GM23338 (cell line): ENCODE results near the gene AAR2. TPM values are rescaled to one million over a fixed set of nuclear protein-coding genes. Genes with fewer than 3 reads are reported as not detected.

Source experiments
- ATAC-seq: fragments of 200-7000 bp; cut with Tn5 transposase; 3 replicates; pipeline ENCODE4 v1.9.1; 2020
- DNase-seq: peaks from one replicate; pipeline ENCODE4 v3.0.0-alpha.2; 2015; ENCODE audit warnings: low spot score
- H2AFZ ChIP-seq: fragments of 200-600 bp; sonication (generic); 2 replicates; pipeline ENCODE4 v1.8.0; 2016; ENCODE audit warnings: antibody characterized with exemption, mild to moderate bottlenecking, moderate library complexity
- H3F3A ChIP-seq: fragments of 200-600 bp; sonication (generic); replicated peaks from 2 replicates; pipeline ENCODE4 v1.8.0; 2017; ENCODE audit warnings: antibody characterized with exemption, mixed run types, low read depth
- H3K27ac ChIP-seq: fragments of 200-600 bp; sonication (generic); 2 replicates; pipeline ENCODE4 v1.6.1; 2016; ENCODE audit warnings: low read depth
- H3K27me3 ChIP-seq: fragments of 200-600 bp; sonication (generic); 2 replicates; pipeline ENCODE4 v1.8.0; 2016; ENCODE audit warnings: mild to moderate bottlenecking, mixed run types, moderate library complexity; ENCODE audit not compliant: insufficient read depth
- H3K36me3 ChIP-seq: fragments of 200-600 bp; sonication (generic); 2 replicates; pipeline ENCODE4 v1.8.0; 2016; ENCODE audit warnings: mild to moderate bottlenecking; ENCODE audit not compliant: insufficient read depth
- H3K4me1 ChIP-seq: fragments of 200-600 bp; sonication (generic); 2 replicates; pipeline ENCODE4 v1.8.0; 2016; ENCODE audit warnings: mild to moderate bottlenecking, moderate library complexity; ENCODE audit not compliant: insufficient read depth
- H3K4me2 ChIP-seq: fragments of 200-600 bp; sonication (generic); 2 replicates; pipeline ENCODE4 v1.7.1; 2017; ENCODE audit warnings: mixed run types
- H3K4me3 ChIP-seq: fragments of 200-600 bp; sonication (generic); 2 replicates; pipeline ENCODE4 v1.6.1; 2016; ENCODE audit warnings: mixed run types
- H3K79me2 ChIP-seq: fragments of 200-600 bp; sonication (generic); replicated peaks from 2 replicates; pipeline ENCODE4 v1.8.0; 2017; ENCODE audit warnings: mild to moderate bottlenecking; ENCODE audit not compliant: insufficient read depth
- H3K9me2 ChIP-seq: fragments of 200-600 bp; sonication (generic); 2 replicates; pipeline ENCODE4 v1.8.0; 2017; ENCODE audit not compliant: insufficient read depth
- H4K20me1 ChIP-seq: fragments of 200-600 bp; sonication (generic); replicated peaks from 2 replicates; pipeline ENCODE4 v1.8.0; 2017; ENCODE audit warnings: mild to moderate bottlenecking; ENCODE audit not compliant: insufficient read depth
- H3K27ac Mint-ChIP-seq: 2 replicates; pipeline ENCODE4 v1.8.0; 2020; ENCODE audit warnings: inconsistent platforms, mild to moderate bottlenecking, moderate library complexity, mixed read lengths
- H3K27me3 Mint-ChIP-seq: 3 replicates; pipeline ENCODE4 v1.8.0; 2022; ENCODE audit warnings: low read depth, mild to moderate bottlenecking, moderate library complexity, mixed read lengths, inconsistent platforms; ENCODE audit not compliant: insufficient read depth, poor library complexity
- H3K36me3 Mint-ChIP-seq: 3 replicates; pipeline ENCODE4 v1.8.0; 2021; ENCODE audit warnings: low read depth, mild to moderate bottlenecking, inconsistent platforms, moderate library complexity, mixed read lengths
- H3K4me1 Mint-ChIP-seq: 3 replicates; pipeline ENCODE4 v1.8.0; 2020; ENCODE audit warnings: mild to moderate bottlenecking, inconsistent platforms, mixed read lengths
- H3K4me3 Mint-ChIP-seq: 3 replicates; pipeline ENCODE4 v1.8.0; 2021; ENCODE audit warnings: moderate library complexity, mild to moderate bottlenecking, inconsistent platforms, mixed read lengths
- H3K9me3 Mint-ChIP-seq: 3 replicates; pipeline ENCODE4 v1.8.0; 2020; ENCODE audit warnings: moderate library complexity, mild to moderate bottlenecking, inconsistent platforms, mixed read lengths
- CREB1 ChIP-seq: fragments of 250-450 bp; sonication (Bioruptor Pico); IDR thresholded peaks from 2 replicates; pipeline ENCODE4 v1.5.0; 2020; ENCODE audit warnings: low read depth, mild to moderate bottlenecking, moderate library complexity
- CTCF ChIP-seq, 2 experiments: fragments of 200-600 bp in 1 of 2; sonication (generic) in 1 of 2; conservative IDR thresholded peaks; 2 replicates each; pipeline versions ENCODE4 v1.5.1 to v1.6.1; 2016 to 2017; ENCODE audit warnings: antibody characterized with exemption in 2 of 2, low read depth in 2 of 2, mild to moderate bottlenecking in 2 of 2, moderate library complexity in 1 of 2
- ETS1 ChIP-seq: IDR thresholded peaks from 2 replicates; pipeline ENCODE4 v1.6.1; 2016; ENCODE audit warnings: antibody characterized with exemption
- EZH2 ChIP-seq: fragments of 200-600 bp; sonication (generic); IDR thresholded peaks from one replicate; pipeline ENCODE4 v1.8.0; 2017; ENCODE audit warnings: antibody characterized with exemption, mild to moderate bottlenecking, low read depth; ENCODE audit not compliant: unreplicated experiment
- EZH2phosphoT487 ChIP-seq: fragments of 200-600 bp; sonication (generic); IDR thresholded peaks from one replicate; pipeline ENCODE4 v1.8.1; 2018; ENCODE audit warnings: antibody characterized with exemption; ENCODE audit not compliant: unreplicated experiment
- JUNB ChIP-seq: IDR thresholded peaks from one replicate; pipeline ENCODE4 v1.6.1; 2016; ENCODE audit warnings: antibody characterized with exemption; ENCODE audit not compliant: unreplicated experiment
- NANOG ChIP-seq: IDR thresholded peaks from 2 replicates; pipeline ENCODE4 v1.6.1; 2016; ENCODE audit warnings: antibody characterized with exemption, borderline replicate concordance
- POLR2AphosphoS5 ChIP-seq: IDR thresholded peaks from 2 replicates; pipeline ENCODE4 v1.6.1; 2016; ENCODE audit warnings: antibody characterized with exemption, low read depth
- REST ChIP-seq: IDR thresholded peaks from one replicate; pipeline ENCODE4 v1.6.1; 2018; ENCODE audit warnings: antibody characterized with exemption; ENCODE audit not compliant: unreplicated experiment
- STAT1 ChIP-seq: IDR thresholded peaks from one replicate; pipeline ENCODE4 v1.6.1; 2016; ENCODE audit warnings: antibody characterized with exemption; ENCODE audit not compliant: unreplicated experiment
- ZNF114 ChIP-seq: fragments of 250-450 bp; sonication (Bioruptor Pico); IDR thresholded peaks from 2 replicates; pipeline ENCODE4 v1.5.0; 2020; ENCODE audit warnings: mild to moderate bottlenecking, moderate library complexity
- ZNF462 ChIP-seq: fragments of 250-450 bp; sonication (Bioruptor Pico); IDR thresholded peaks from 2 replicates; pipeline ENCODE4 v1.5.0; 2020; ENCODE audit warnings: mild to moderate bottlenecking, moderate library complexity
- polyA plus RNA-seq: library from polyadenylated mRNA; unstranded; fragments of >200 nt; fragmentation: Nextera tagmentation; extraction: Ambion mirVana; gene quantifications from 2 replicates; pipeline ENCODE4 v1.2.1, GENCODE V29; 2016
- total RNA-seq: library from RNA; depleted of rRNA; stranded (reverse); fragments of >200 nt; shearing (Covaris generic); gene quantifications from 2 replicates; pipeline ENCODE4 v1.2.3, GENCODE V29; 2014

Gene AAR2
- total and polyA plus RNA-seq, 2 experiments from 2014 or later: 15.8 to 32.6 TPM

GRCh38 chr20:36277546-36277945 is 41.3 kb downstream of the AAR2 start:
- no peak for TF ChIP-seq CREB1 (CRISPR knock-in tag)
- no peak for TF ChIP-seq POLR2AphosphoS5
- TF ChIP-seq REST: no peak
- no peak for TF ChIP-seq EZH2phosphoT487
- no peak for TF ChIP-seq EZH2
- no peak for TF ChIP-seq ZNF114 (CRISPR knock-in tag)
- TF ChIP-seq ETS1: no peak
- TF ChIP-seq NANOG: no peak
- TF ChIP-seq CTCF (conservative IDR thresholded peaks at IDR 0.05; ENCODE audit: low read depth in 2 of 2): no peak
- no peak for TF ChIP-seq JUNB
- TF ChIP-seq STAT1: no peak
- no peak for TF ChIP-seq ZNF462 (CRISPR knock-in tag)
- no peak for ATAC-seq
- no peaks in the 10 kb centered on the region for H3K36me3 Mint-ChIP-seq

More at GRCh38 chr20:36277546-36277945, 41.3 kb downstream of the AAR2 start:
- H3K4me3 ChIP-seq: no peak overlapping the region
- H3K9me2 ChIP-seq: no peaks in the 10 kb centered on the region
- H4K20me1 ChIP-seq: no peaks in the 10 kb centered on the region
- no peak for DNase-seq
- H3K9me3 Mint-ChIP-seq: no peaks in the 10 kb centered on the region
- peaks cover 18% of the 10 kb centered on the region for H3K4me1 Mint-ChIP-seq
- H3K4me1 ChIP-seq: no peaks in the 10 kb centered on the region; the same call in 1 of the 2 replicates
- H3F3A ChIP-seq: no peaks in the 10 kb centered on the region
- H2AFZ ChIP-seq: no peak overlapping the region
- H3K27ac Mint-ChIP-seq: no peak overlapping the region
- peaks cover 8% of the 10 kb centered on the region for H3K27me3 Mint-ChIP-seq
- no peak overlapping the region for H3K4me3 Mint-ChIP-seq
- no peaks in the 10 kb centered on the region for H3K27me3 ChIP-seq
- no peaks in the 10 kb centered on the region for H3K79me2 ChIP-seq
- H3K4me2 ChIP-seq: no peak overlapping the region
- no peaks in the 10 kb centered on the region for H3K36me3 ChIP-seq
- H3K27ac ChIP-seq: no peak overlapping the region
